Mesenteric fat pad (tissue), 1 donor: ENCODE data around the gene BCL3. TPM values are rescaled to one million over a fixed set of nuclear protein-coding genes. Genes with fewer than 3 reads are reported as not detected.

Source experiments
- microRNA-seq: library from miRNA; unstranded; fragments of <30 nt; microRNA quantifications from one replicate; pipeline ENCODE4 v1.2.0, GENCODE V29; 2020; ENCODE audit warnings: borderline number of aligned reads
- total RNA-seq: library from RNA; stranded (reverse); fragmentation: NEBNext Ultra II Directional; extraction: Animal tissue kit (Norgen Biotek cat#: 25700); gene quantifications from one replicate; pipeline ENCODE4 v1.2.1, GENCODE V29; 2021
- donor health status: DM: yes; HTN: yes; CAD: no.

Gene BCL3
- total RNA-seq, 1 donor from 2014 or later, result 73.8 TPM

Small RNAs within 50 kb of the gene (microRNA-seq; reads per million reads assigned to microRNA genes)
- not detected for gene MIR8085

Other genes with a start within 250 kb of the BCL3 start
- 3.9 TPM for gene ZNF180, start 248.2 kb upstream of the BCL3 start, total RNA-seq
- gene CEACAM20, start 219.0 kb upstream of the BCL3 start, total RNA-seq, result not detected
- gene IGSF23, start 135.1 kb upstream of the BCL3 start, total RNA-seq, result not detected
- 30.3 TPM for gene PVR, start 104.8 kb upstream of the BCL3 start, total RNA-seq
- 3.7 TPM for gene CEACAM19, start 77.2 kb upstream of the BCL3 start, total RNA-seq
- not detected for gene CEACAM16, start 49.6 kb upstream of the BCL3 start, total RNA-seq
- not detected for gene CBLC, start 29.2 kb downstream of the BCL3 start, total RNA-seq
- 42.3 TPM for gene BCAM, start 60.4 kb downstream of the BCL3 start, total RNA-seq
- 103 TPM for gene NECTIN2, start 97.6 kb downstream of the BCL3 start, total RNA-seq
- 60.5 TPM for gene TOMM40, start 142.5 kb downstream of the BCL3 start, total RNA-seq
- gene APOE, start 157.1 kb downstream of the BCL3 start, total RNA-seq, result 162 TPM
- gene APOC1, start 165.9 kb downstream of the BCL3 start, total RNA-seq, result 32.3 TPM
- gene APOC4, start 193.5 kb downstream of the BCL3 start, total RNA-seq, result not detected
- 1.8 TPM for gene APOC2, start 197.3 kb downstream of the BCL3 start, total RNA-seq
- gene CLPTM1, start 206.7 kb downstream of the BCL3 start, total RNA-seq, result 109 TPM